Measurements from ENCODE around the gene AADAC. TPM values are rescaled to one million over a fixed set of nuclear protein-coding genes. Genes with fewer than 3 reads are reported as not detected.
"Not testable (repeated sequence)": the region's sequence is repeated elsewhere in the genome, so short reads cannot be mapped to it uniquely, and the experiment has no call there.

Gene AADAC
- 100 to 1,000 TPM in 1 of 4 donors, 10 to 100 TPM in 2, 1 to 10 TPM in 1; 9.9 to 239 (median 67.4) TPM for total RNA-seq

GRCh38 chr3:151813799-151814198 lies at the start of gene AADAC:
Gene AADAC, plus strand, starts transcription at chr3:151814116. Its CDS starts 47 bp downstream, at chr3:151814163.
- Histone ChIP-seq H3K27ac (peak within 1 kb of the TSS in 1 of 4 donors; percentile 41), H3K4me1 (no peaks in the 10 kb centered on the region), H3K9me3 (no peaks in the 10 kb centered on the region), H3K36me3 (no peaks in the 10 kb centered on the region), H3K4me3 (peak within 1 kb of the TSS in 2 of 4 donors; percentile 33 to 43), H3K27me3 (no peaks in the 10 kb centered on the region)
- no peak for TF ChIP-seq POLR2A (IDR thresholded peaks at IDR 0.05)
- TF ChIP-seq, protein P1, sequence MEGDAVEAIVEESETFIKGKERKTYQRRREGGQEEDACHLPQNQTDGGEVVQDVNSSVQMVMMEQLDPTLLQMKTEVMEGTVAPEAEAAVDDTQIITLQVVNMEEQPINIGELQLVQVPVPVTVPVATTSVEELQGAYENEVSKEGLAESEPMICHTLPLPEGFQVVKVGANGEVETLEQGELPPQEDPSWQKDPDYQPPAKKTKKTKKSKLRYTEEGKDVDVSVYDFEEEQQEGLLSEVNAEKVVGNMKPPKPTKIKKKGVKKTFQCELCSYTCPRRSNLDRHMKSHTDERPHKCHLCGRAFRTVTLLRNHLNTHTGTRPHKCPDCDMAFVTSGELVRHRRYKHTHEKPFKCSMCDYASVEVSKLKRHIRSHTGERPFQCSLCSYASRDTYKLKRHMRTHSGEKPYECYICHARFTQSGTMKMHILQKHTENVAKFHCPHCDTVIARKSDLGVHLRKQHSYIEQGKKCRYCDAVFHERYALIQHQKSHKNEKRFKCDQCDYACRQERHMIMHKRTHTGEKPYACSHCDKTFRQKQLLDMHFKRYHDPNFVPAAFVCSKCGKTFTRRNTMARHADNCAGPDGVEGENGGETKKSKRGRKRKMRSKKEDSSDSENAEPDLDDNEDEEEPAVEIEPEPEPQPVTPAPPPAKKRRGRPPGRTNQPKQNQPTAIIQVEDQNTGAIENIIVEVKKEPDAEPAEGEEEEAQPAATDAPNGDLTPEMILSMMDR (IDR thresholded peaks at IDR 0.05) = no peak
- DNase-seq = no peak

DNA sequence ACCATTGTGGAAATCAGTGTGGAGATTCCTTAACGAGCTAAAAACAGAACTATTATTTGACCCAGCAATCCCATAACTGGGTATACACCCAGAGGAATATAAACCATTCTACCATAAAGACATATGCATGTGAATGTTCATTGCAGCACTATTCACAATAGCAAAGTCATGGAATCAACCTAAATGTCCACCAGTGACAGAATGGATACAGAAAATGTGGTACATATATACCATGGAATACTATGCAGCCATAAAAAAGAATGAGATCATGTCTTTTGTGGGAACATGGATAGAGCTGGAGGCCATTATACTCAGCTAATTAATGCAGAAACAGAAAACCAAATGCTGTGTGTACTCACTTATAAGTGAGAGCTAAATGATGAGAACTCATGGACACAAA lies 49.2 kb upstream of the AADAC start:
- H3K27ac ChIP-seq, H3K36me3 ChIP-seq, H3K27me3 ChIP-seq, DNase-seq, H3K4me1 ChIP-seq, H3K4me3 ChIP-seq, H3K9me3 ChIP-seq: not testable (repeated sequence)

DNA sequence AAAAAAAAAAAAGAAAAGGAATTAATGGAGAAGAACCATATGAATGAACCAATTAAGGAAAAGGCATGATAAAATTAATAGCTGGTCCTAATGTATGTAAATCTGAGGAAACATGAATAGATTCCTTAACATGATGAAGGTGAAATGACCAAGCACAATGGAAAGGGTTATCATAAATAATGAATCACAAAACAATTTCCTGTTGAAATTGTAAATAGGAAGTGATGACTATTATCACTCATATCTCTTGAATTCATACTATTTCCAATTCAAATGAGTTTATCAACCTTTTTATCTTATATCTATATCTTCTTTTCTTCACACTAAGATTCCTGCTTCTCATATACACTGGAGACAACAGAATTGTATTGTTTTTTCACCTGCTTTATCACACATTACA lies 48.2 kb upstream of the AADAC start:
- Histone ChIP-seq H3K9me3 (no peaks in the 10 kb centered on the region), H3K36me3 (no peaks in the 10 kb centered on the region), H3K4me1 (peaks cover 0 to 10% (median 0%) of the 10 kb centered on the region in 4 donors), H3K4me3 (no peak overlapping the region), H3K27me3 (no peaks in the 10 kb centered on the region), H3K27ac (no peak overlapping the region)
- DNase-seq = no peak
- TF ChIP-seq, protein P1 (IDR thresholded peaks at IDR 0.05) = no peak
- TF ChIP-seq POLR2A (IDR thresholded peaks at IDR 0.05) = no peak

GRCh38 chr3:151766454-151766853 lies 47.5 kb upstream of the AADAC start:
- no peak for TF ChIP-seq POLR2A (IDR thresholded peaks at IDR 0.05)
- no peak overlapping the region for H3K27ac ChIP-seq
- no peak for DNase-seq

DNA sequence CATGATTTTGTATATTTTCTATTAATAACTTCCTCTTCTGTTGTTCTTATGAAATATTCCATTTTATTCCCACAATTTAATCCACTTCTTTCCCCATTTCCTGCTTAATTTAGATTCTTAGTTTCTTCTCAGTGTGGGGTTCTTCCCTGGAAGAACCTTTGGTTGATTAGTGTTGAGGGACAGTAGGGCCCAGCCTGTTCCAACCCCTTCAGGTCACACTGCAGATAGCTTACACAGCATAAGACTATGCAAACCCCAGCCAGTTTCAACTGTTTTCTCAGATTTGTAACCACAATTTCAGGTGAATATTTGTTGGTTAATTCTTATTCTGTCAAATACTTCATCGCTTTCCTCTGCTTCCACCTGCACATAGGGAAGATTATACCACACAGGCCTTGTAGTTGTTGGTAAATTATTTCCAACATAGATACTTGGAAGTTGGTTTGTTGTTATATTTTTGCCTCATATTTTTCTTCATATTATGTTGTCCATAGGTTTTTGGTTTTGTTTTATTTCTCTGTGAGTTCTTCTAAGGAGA lies 45.5 kb upstream of the AADAC start:
- Histone ChIP-seq H3K27ac (no peak overlapping the region), H3K4me1 (peaks cover 0 to 10% (median 0%) of the 10 kb centered on the region in 4 donors), H3K9me3 (no peaks in the 10 kb centered on the region), H3K27me3 (no peaks in the 10 kb centered on the region), H3K36me3 (no peaks in the 10 kb centered on the region), H3K4me3 (no peak overlapping the region)
- no peak for DNase-seq
- TF ChIP-seq, protein P1 (IDR thresholded peaks at IDR 0.05) = no peak
- TF ChIP-seq POLR2A (IDR thresholded peaks at IDR 0.05) = no peak

More at GRCh38 chr3:151766454-151766853, 47.5 kb upstream of the AADAC start:
- H3K9me3 ChIP-seq = no peaks in the 10 kb centered on the region
- H3K27me3 ChIP-seq = no peaks in the 10 kb centered on the region
- H3K4me1 ChIP-seq = peaks cover 0 to 10% (median 0%) of the 10 kb centered on the region in 4 donors
- H3K36me3 ChIP-seq = no peaks in the 10 kb centered on the region
- H3K4me3 ChIP-seq = no peak overlapping the region

GRCh38 chr3:151769175-151769574 lies 44.7 kb upstream of the AADAC start:
- Histone ChIP-seq H3K27me3 (no peaks in the 10 kb centered on the region), H3K27ac (peak overlapping the region in 2 of 4 donors; percentile 79), H3K4me3 (no peak overlapping the region)

More at GRCh38 chr3:151769175-151769574, 44.7 kb upstream of the AADAC start:
- Histone ChIP-seq H3K9me3 (no peaks in the 10 kb centered on the region), H3K4me1 (peaks cover 0 to 10% (median 0%) of the 10 kb centered on the region in 4 donors), H3K36me3 (no peaks in the 10 kb centered on the region)
- no peak for DNase-seq
- no peak for TF ChIP-seq POLR2A (IDR thresholded peaks at IDR 0.05)
- TF ChIP-seq, protein P1 (IDR thresholded peaks at IDR 0.05) = no peak

All from Peyer's patch (tissue), 4 donors.